Naive thymus-derived CD4-positive, alpha-beta T cell (primary cell): ENCODE measurements around the gene KMT2A. TPM values are rescaled to one million over a fixed set of nuclear protein-coding genes. Genes with fewer than 3 reads are reported as not detected.
"Not testable (repeated sequence)": the region's sequence is repeated elsewhere in the genome, so short reads cannot be mapped to it uniquely, and the experiment has no call there.

ENCODE experiments used
- ATAC-seq: fragments of 150-1000 bp; cut with Tn5 transposase; 2 replicates; pipeline ENCODE4 v1.10.0; 2021; ENCODE audit warnings: mild to moderate bottlenecking, moderate library complexity
- CTCF ChIA-PET: fragments of 350-600 bp; sonication (Branson Sonifier 250); formaldehyde crosslinking; loops from one replicate; lab custom pipeline; 2021; ENCODE audit warnings: antibody characterized with exemption; lab: Charles Lee
- POLR2A ChIA-PET: fragments of 350-600 bp; sonication (Branson Sonifier 250); formaldehyde crosslinking; loops from one replicate; lab custom pipeline; 2021; ENCODE audit warnings: antibody characterized with exemption, inconsistent platforms; lab: Charles Lee
- DNase-seq, 9 donors: peaks; one replicate each; pipeline versions ENCODE4 v3.0.0 to v3.0.0-alpha.2; 2020 to 2022; ENCODE audit warnings: mixed read lengths in 1 of 9
- H3K27ac ChIP-seq: one replicate; pipeline ENCODE4 v1.7.0; 2013; ENCODE audit warnings: mild to moderate bottlenecking, low read depth, low read length, moderate library complexity
- H3K27me3 ChIP-seq, 2 donors: one replicate each; pipeline ENCODE4 v1.7.0; 2013; ENCODE audit warnings: low read length in 2 of 2, mild to moderate bottlenecking in 2 of 2, moderate library complexity in 2 of 2; ENCODE audit not compliant: control insufficient read depth in 2 of 2, insufficient read depth in 2 of 2
- H3K36me3 ChIP-seq, 3 experiments: 1 replicate in 2 of 3; 2 replicates in 1 of 3; pipeline ENCODE4 v1.7.0; 2013; ENCODE audit warnings: low read length in 3 of 3, mild to moderate bottlenecking in 3 of 3, moderate library complexity in 1 of 3; ENCODE audit not compliant: insufficient read depth in 3 of 3, control insufficient read depth in 2 of 3
- H3K4me1 ChIP-seq, 2 donors: one replicate each; pipeline ENCODE4 v1.7.0; 2013; ENCODE audit warnings: low read length in 2 of 2, mild to moderate bottlenecking in 2 of 2, moderate library complexity in 1 of 2; ENCODE audit not compliant: control insufficient read depth in 2 of 2, insufficient read depth in 2 of 2
- H3K4me3 ChIP-seq: 2 replicates; pipeline ENCODE4 v1.7.0; 2013; ENCODE audit warnings: mild to moderate bottlenecking, low read length
- H3K9me3 ChIP-seq, 3 experiments: 1 replicate in 2 of 3; 2 replicates in 1 of 3; pipeline ENCODE4 v1.7.0; 2013; ENCODE audit warnings: low read length in 3 of 3; ENCODE audit not compliant: control insufficient read depth in 2 of 3
- H3K27ac Mint-ChIP-seq, 9 donors: one replicate each; pipeline ENCODE4 v1.8.0; 2020 to 2022; ENCODE audit warnings: mixed read lengths in 9 of 9, mild to moderate bottlenecking in 8 of 9, moderate library complexity in 5 of 9, inconsistent platforms in 2 of 9
- H3K27me3 Mint-ChIP-seq, 5 donors: one replicate each; pipeline ENCODE4 v1.8.0; 2021 to 2022; ENCODE audit warnings: mixed read lengths in 5 of 5, mild to moderate bottlenecking in 1 of 5
- H3K36me3 Mint-ChIP-seq, 5 donors: one replicate each; pipeline ENCODE4 v1.8.0; 2020 to 2022; ENCODE audit warnings: mixed read lengths in 5 of 5, mild to moderate bottlenecking in 3 of 5, inconsistent platforms in 1 of 5
- H3K4me1 Mint-ChIP-seq, 7 donors: one replicate each; pipeline ENCODE4 v1.8.0; 2020 to 2022; ENCODE audit warnings: mixed read lengths in 7 of 7, mild to moderate bottlenecking in 3 of 7, inconsistent platforms in 1 of 7
- H3K4me3 Mint-ChIP-seq, 10 donors: one replicate each; pipeline ENCODE4 v1.8.0; 2020 to 2022; ENCODE audit warnings: mild to moderate bottlenecking in 10 of 10, mixed read lengths in 10 of 10, moderate library complexity in 6 of 10, inconsistent platforms in 2 of 10
- H3K9me3 Mint-ChIP-seq, 11 donors: one replicate each; pipeline ENCODE4 v1.8.0; 2020 to 2022; ENCODE audit warnings: mixed read lengths in 11 of 11, mild to moderate bottlenecking in 4 of 11, inconsistent platforms in 1 of 11, moderate library complexity in 1 of 11
- intact Hi-C, 2 donors: fragments of 100-400 bp; cut with micrococcal nuclease; formaldehyde crosslinking; loops; one replicate each; pipeline ENCODE4 v1.15.1; 2023
- polyA plus RNA-seq, 2 donors: library from polyadenylated mRNA; unstranded; fragments of 300-500 nt; fragmentation: Illumina TruSeq; gene quantifications; one replicate each; pipeline ENCODE4 v1.2.3, GENCODE V29; 2021
- total RNA-seq, 6 experiments: library from RNA in 5 of 6; stranded (reverse) in 5 of 6; gene quantifications; 1 replicate in 5 of 6; 2 replicates in 1 of 6; pipeline ENCODE4 v1.2.3 and lab custom pipeline; 2021 to 2026

KMT2A gene
- total and polyA plus RNA-seq, 7 experiments from 2014 or later, result 19.6 to 192 (median 160) TPM

DNA sequence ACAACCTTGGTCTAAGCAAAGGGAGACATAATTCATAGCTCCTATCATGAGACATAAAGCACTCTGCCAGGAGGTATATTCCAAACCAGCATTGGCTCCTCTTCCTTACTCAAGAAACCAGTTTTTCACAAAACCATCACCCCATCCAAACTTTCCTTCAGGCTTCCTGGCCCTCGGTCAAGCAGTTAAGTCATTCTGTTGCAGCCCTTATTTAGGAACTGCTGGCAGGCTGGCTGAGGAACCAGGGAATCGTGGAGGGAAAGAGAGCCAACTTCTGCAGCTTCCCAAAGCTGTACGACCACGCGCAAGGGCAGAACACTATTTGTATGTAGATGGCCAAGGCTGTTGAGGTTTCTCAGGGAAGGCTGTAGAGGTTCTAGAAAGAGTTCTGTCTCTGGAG is 128.8 kb downstream of the KMT2A start:
- Mint-ChIP-seq H3K9me3 (no peaks in the 10 kb centered on the region), H3K27ac (peak overlapping the region; percentile 54 to 97 (median 88)), H3K27me3 (no peaks in the 10 kb centered on the region), H3K36me3 (peaks cover 0 to 4% (median 0%) of the 10 kb centered on the region in 5 donors), H3K4me1 (peaks cover 9 to 29% (median 20%) of the 10 kb centered on the region in 7 donors), H3K4me3 (peak overlapping the region; percentile 26 to 96 (median 80))
- CTCF ChIA-PET, result no interaction called here
- intact Hi-C loops, result loop anchor here (1.0 to 10.0 kb wide), 3 partner anchors 8 to 270 kb away; partner anchors contain the start of gene CD3E (in 1 of the 2)
- peaks cover 0 to 8% (median 0%) of the 10 kb centered on the region in 3 experiments for H3K36me3 ChIP-seq
- POLR2A ChIA-PET, result no interaction called here
- no peak for ATAC-seq
- peak overlapping the region; percentile 48 for H3K27ac ChIP-seq
- H3K27me3 ChIP-seq, result no peaks in the 10 kb centered on the region
- no peak for DNase-seq
- no peaks in the 10 kb centered on the region for H3K4me1 ChIP-seq
- no peaks in the 10 kb centered on the region for H3K9me3 ChIP-seq
- no peak overlapping the region for H3K4me3 ChIP-seq

DNA sequence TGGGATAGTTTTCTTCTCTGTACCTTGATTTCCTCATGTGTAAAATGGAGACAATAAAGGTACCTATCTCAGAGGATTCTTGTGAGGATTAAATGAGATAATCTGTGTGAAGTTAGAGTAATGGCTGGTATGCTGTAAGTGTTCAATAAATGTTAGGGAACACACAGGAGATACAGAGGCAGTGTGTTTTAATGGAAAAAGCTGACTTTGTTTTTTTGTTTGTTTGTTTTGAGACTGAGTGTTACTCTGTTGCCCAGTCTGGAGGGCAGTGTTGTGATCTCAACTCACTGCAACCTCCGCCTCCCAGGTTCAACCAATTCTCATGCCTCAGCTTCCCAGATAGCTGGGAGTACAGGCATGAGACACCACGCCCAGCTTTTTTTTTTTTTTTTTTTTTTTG is 133.4 kb downstream of the KMT2A start:
- Mint-ChIP-seq H3K4me1 (peaks cover 24 to 44% (median 37%) of the 10 kb centered on the region in 7 donors), H3K27me3 (no peaks in the 10 kb centered on the region), H3K4me3 (no peak overlapping the region), H3K9me3 (peaks cover 0 to 2% (median 0%) of the 10 kb centered on the region in 11 donors), H3K27ac (peak overlapping the region in 1 of 9 donors; percentile 98), H3K36me3 (peaks cover 0 to 5% (median 0%) of the 10 kb centered on the region in 5 donors)
- CTCF ChIA-PET, result interaction anchor here (0.7 kb wide), 1 partner anchor 224 kb away, joined by 4 read pairs; no protein-coding TSS in a partner anchor
- no peak overlapping the region for H3K4me3 ChIP-seq
- POLR2A ChIA-PET, result interaction anchor here (0.6 to 1.2 kb wide), 4 partner anchors 217 to 533 kb away, joined by 3 to 4 read pairs (median 4); no protein-coding TSS in a partner anchor
- H3K27me3 ChIP-seq, result no peaks in the 10 kb centered on the region
- H3K36me3 ChIP-seq, result peaks cover 0 to 7% (median 0%) of the 10 kb centered on the region in 3 experiments
- ATAC-seq (no peak), DNase-seq (no peak)
- no peaks in the 10 kb centered on the region for H3K9me3 ChIP-seq
- intact Hi-C loops, result loop anchor here (5.0 to 10.0 kb wide), 7 partner anchors 227 to 582 kb away; partner anchors contain the start of genes BCL9L (in 1 of the 2), CD3D (in 1 of the 2), CD3E (in 1 of the 2) and CD3G (in 1 of the 2)
- H3K4me1 ChIP-seq, result peaks cover 17 to 22% of the 10 kb centered on the region in 2 donors
- no peak overlapping the region for H3K27ac ChIP-seq

DNA sequence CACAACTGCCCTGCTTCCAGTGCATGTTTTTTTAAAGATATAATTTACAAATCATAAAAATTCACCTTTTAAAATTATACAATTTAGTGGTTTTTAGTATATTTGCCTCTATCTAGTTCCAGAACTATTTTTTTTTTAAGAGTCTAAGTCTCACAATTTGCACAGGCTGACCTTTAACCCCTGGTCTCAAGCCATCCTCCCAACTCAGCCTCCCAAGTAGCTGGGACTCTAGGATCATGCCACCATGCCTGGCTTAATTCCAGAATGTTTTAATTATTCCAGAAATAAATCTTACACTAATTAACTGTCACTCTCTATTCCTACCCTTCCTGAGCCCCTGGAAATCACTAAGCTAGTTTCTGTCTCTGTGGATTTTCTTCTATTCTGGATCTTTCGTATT is 134.5 kb downstream of the KMT2A start:
- ATAC-seq, result no peak
- Mint-ChIP-seq H3K27me3 (no peaks in the 10 kb centered on the region), H3K27ac (peak overlapping the region in 8 of 9 donors; percentile 92 to 98 (median 98)), H3K4me1 (peaks cover 29 to 47% (median 40%) of the 10 kb centered on the region in 7 donors), H3K4me3 (peak overlapping the region in 6 of 10 donors; percentile 10 to 99 (median 64)), H3K36me3 (peaks cover 0 to 7% (median 0%) of the 10 kb centered on the region in 5 donors), H3K9me3 (peaks cover 0 to 2% (median 0%) of the 10 kb centered on the region in 11 donors)
- intact Hi-C loops, result loop anchor here (5.0 kb wide), 5 partner anchors 228 to 583 kb away; partner anchors contain the start of genes BCL9L (in 1 of the 2), CD3D (in 1 of the 2), CD3G (in 1 of the 2) and CENATAC (in 1 of the 2)
- Histone ChIP-seq H3K27me3 (no peaks in the 10 kb centered on the region), H3K4me1 (peaks cover 25 to 31% of the 10 kb centered on the region in 2 donors), H3K27ac (peak overlapping the region; percentile 100), H3K9me3 (no peaks in the 10 kb centered on the region), H3K4me3 (no peak overlapping the region), H3K36me3 (peaks cover 0 to 7% (median 0%) of the 10 kb centered on the region in 3 experiments)
- ChIA-PET CTCF (no interaction called here), POLR2A (interaction anchor here (0.6 to 3.8 kb wide), 5 partner anchors 9 to 213 kb away, joined by 3 to 27 read pairs (median 3); no protein-coding TSS in a partner anchor)
- DNase-seq, result no peak

DNA sequence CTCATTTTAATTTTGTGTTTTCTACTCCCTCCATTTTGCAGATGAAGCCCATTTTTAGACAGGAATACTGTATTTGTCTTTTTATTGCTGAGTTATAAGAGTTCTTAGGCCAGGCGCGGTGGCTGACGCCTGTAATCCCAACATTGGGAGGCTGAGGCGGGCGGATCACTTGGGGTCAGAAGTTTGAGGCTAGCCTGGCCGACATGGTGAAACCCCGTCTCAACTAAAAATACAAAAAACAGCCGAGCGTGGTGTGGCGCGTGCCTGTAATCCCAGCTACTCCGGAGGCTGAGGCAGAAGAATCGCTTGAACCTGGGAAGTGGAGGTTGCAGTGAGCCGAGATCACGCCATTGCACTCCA is 135.4 kb downstream of the KMT2A start:
- Histone ChIP-seq H3K27ac (peak overlapping the region; percentile 100), H3K4me1 (peaks cover 26 to 36% of the 10 kb centered on the region in 2 donors), H3K4me3 (peak overlapping the region; percentile 98)
- intact Hi-C loops, result loop anchor here (1.0 to 5.0 kb wide), 12 partner anchors 37 to 584 kb away; partner anchors contain the start of genes ATP5MG (in 2 of the 2), CENATAC (in 2 of the 2), BCL9L (in 1 of the 2) and CD3D (in 1 of the 2)
- H3K9me3 ChIP-seq, H3K9me3 Mint-ChIP-seq, H3K36me3 Mint-ChIP-seq, ATAC-seq, H3K27me3 Mint-ChIP-seq, H3K27me3 ChIP-seq, H3K36me3 ChIP-seq: not testable (repeated sequence)
- CTCF ChIA-PET, result interaction anchor here (0.7 kb wide), 1 partner anchor 236 kb away, joined by 4 read pairs; no protein-coding TSS in a partner anchor
- POLR2A ChIA-PET, result interaction anchor here (0.6 to 3.8 kb wide), 17 partner anchors 8 to 809 kb away, joined by 3 to 27 read pairs (median 3); partner anchors contain the start of genes CENATAC, KMT2A, RPS25 and TRAPPC4
- H3K4me3 Mint-ChIP-seq, result peak overlapping the region; percentile 83 to 99 (median 96)
- H3K4me1 Mint-ChIP-seq, result peaks cover 32 to 51% (median 45%) of the 10 kb centered on the region in 7 donors
- peak in 3 of 9 donors; percentile 4 to 23 (median 11) for DNase-seq
- H3K27ac Mint-ChIP-seq, result peak overlapping the region; percentile 92 to 98 (median 98)

DNA sequence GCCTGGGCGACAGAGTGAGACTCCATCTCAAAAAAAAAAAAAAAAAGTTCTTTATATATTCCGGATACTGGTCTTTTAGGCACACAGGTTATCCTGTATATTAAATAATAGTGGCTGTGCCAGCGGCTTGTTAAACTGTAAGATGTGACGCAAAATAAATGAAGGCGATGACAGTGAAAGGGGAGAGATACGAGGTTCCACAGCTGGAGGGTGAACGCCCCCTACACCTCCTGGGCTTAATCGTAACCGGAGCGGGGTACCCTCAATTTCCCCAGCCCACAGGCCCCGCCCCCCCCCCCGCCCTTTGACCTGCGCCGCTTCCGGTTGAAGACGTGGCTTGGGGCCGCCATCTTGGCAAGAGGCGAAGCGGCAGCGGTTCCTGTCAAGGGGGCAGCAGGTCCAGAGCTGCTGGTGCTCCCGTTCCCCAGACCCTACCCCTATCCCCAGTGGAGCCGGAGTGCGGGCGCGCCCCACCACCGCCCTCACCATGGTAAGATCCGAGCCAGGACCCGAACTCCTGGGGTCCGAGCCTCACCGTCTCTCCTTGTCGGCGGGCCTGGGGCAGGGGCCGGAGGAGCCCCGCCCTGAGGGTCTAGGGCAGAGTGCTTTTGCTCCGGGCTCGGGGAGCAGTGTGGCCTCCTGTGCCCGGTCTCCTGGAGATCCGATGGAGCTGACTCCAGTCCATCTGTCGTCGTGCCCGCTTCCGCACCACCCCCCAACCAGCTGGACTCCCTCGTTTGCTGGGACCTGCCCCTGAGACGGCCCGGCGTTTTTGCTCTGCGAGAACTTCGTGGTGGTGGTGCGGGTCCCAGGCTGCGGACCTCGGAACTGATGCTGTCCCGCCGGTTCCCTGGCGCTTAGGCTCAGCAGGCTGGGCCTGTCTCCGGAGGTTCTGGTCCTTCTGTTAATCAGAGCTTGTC is 136.0 kb downstream of the KMT2A start, which contains the start of gene ARCN1:
Gene ARCN1 (plus strand): TSS at position 349 of the 920 bp plus-strand sequence. CDS start 139 bp downstream, at position 488.
- H3K9me3 ChIP-seq, result no peaks in the 10 kb centered on the region
- peak within 1 kb of the TSS; percentile 98 for H3K4me3 ChIP-seq
- peaks cover 26 to 36% of the 10 kb centered on the region in 2 donors for H3K4me1 ChIP-seq
- Mint-ChIP-seq H3K9me3 (peaks cover 0 to 2% (median 0%) of the 10 kb centered on the region in 11 donors), H3K27ac (peak within 1 kb of the TSS; percentile 92 to 98 (median 98)), H3K36me3 (peaks cover 0 to 9% (median 2%) of the 10 kb centered on the region in 5 donors), H3K4me3 (peak within 1 kb of the TSS; percentile 83 to 99 (median 96)), H3K27me3 (no peaks in the 10 kb centered on the region), H3K4me1 (peaks cover 35 to 58% (median 50%) of the 10 kb centered on the region in 7 donors)
- POLR2A ChIA-PET, result interaction anchor here (0.6 to 3.8 kb wide), 19 partner anchors 8 to 809 kb away, joined by 3 to 27 read pairs (median 3); partner anchors contain the start of genes CENATAC, KMT2A, RPS25 and TRAPPC4
- CTCF ChIA-PET, result interaction anchor here (0.7 to 1.3 kb wide), 2 partner anchors 37 to 236 kb away, joined by 3 to 4 read pairs; no protein-coding TSS in a partner anchor
- DNase-seq (peak; percentile 58 to 82 (median 79)), ATAC-seq (peak; percentile 94)
- H3K36me3 ChIP-seq, result peaks cover 0 to 10% (median 0%) of the 10 kb centered on the region in 3 experiments
- intact Hi-C loops, result loop anchor here (1.0 to 5.0 kb wide), 12 partner anchors 36 to 585 kb away; partner anchors contain the start of genes ATP5MG (in 2 of the 2), CENATAC (in 2 of the 2), BCL9L (in 1 of the 2) and CD3D (in 1 of the 2)
- H3K27ac ChIP-seq, result peak within 1 kb of the TSS; percentile 100
- H3K27me3 ChIP-seq, result no peaks in the 10 kb centered on the region
